ENCODE measurements around the gene TRIP11.

- TF ChIP-seq ZNF274 (IDR thresholded peaks at IDR 0.05; ENCODE audit: low read depth, low read length) (no peak), YY1 (IDR thresholded peaks at IDR 0.05; ENCODE audit: insufficient read depth, insufficient read length) (no peak)
These were observed 84.7 kb downstream of the TRIP11 start for GRCh38 chr14:91955168-91955567.
